ENCODE data around the gene BSN. TPM values are rescaled to one million over a fixed set of nuclear protein-coding genes. Genes with fewer than 3 reads are reported as not detected.

Gene BSN
- total RNA-seq, 1 donor from 2014 or later = 0.85 TPM

- no peak for DNase-seq (ENCODE audit: low spot score in 2 of 2)
- intact Hi-C loops (cut with DNase I) = no loop called here
- Histone ChIP-seq H3K4me1 (no peaks in the 10 kb centered on the region), H3K36me3 (peaks cover 33 to 38% of the 10 kb centered on the region in 2 donors), H3K27me3 (no peaks in the 10 kb centered on the region), H3K9me3 (no peaks in the 10 kb centered on the region), H3K4me3 (no peak overlapping the region), H3K27ac (no peak overlapping the region)
- TF ChIP-seq CTCF (IDR thresholded peaks at IDR 0.05) = no peak
Measured at GRCh38 chr3:49531715-49532114, 22.6 kb upstream of the BSN start.

DNA sequence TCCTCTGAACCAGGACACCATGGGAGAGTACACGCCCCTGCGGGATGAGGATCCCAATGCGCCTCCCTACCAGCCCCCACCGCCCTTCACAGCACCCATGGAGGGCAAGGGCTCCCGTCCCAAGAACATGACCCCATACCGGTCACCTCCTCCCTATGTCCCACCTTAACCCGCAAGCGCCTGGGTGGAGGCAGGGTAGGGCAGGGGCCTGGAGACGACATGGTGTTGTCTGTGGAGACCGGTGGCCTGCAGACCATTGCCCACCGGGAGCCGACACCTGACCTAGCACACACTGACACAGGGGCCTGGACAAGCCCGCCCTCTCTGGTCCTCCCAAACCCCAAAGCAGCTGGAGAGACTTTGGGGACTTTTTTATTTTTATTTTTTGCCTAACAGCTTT is 21.2 kb upstream of the BSN start:
- H3K36me3 ChIP-seq = peaks cover 33 to 38% of the 10 kb centered on the region in 2 donors
- DNase-seq (ENCODE audit: low spot score in 2 of 2) = no peak
- H3K27ac ChIP-seq = no peak overlapping the region
- intact Hi-C loops (cut with DNase I) = no loop called here
- H3K4me1 ChIP-seq = no peaks in the 10 kb centered on the region
- H3K9me3 ChIP-seq = no peaks in the 10 kb centered on the region
- no peak overlapping the region for H3K4me3 ChIP-seq
- H3K27me3 ChIP-seq = no peaks in the 10 kb centered on the region
- no peak for TF ChIP-seq CTCF (IDR thresholded peaks at IDR 0.05)

GRCh38 chr3:49533786-49534519 is 20.3 kb upstream of the BSN start:
- H3K9me3 ChIP-seq = no peaks in the 10 kb centered on the region
- H3K4me3 ChIP-seq = no peak overlapping the region
- intact Hi-C loops (cut with DNase I) = no loop called here
- H3K27me3 ChIP-seq = no peaks in the 10 kb centered on the region
- no peaks in the 10 kb centered on the region for H3K4me1 ChIP-seq
- no peak for TF ChIP-seq CTCF (IDR thresholded peaks at IDR 0.05)
- no peak overlapping the region for H3K27ac ChIP-seq
- H3K36me3 ChIP-seq = peaks cover 33 to 38% of the 10 kb centered on the region in 2 donors
- no peak for DNase-seq (ENCODE audit: low spot score in 2 of 2)

- no peaks in the 10 kb centered on the region for H3K9me3 ChIP-seq
- no peaks in the 10 kb centered on the region for H3K4me1 ChIP-seq
- H3K27me3 ChIP-seq = no peaks in the 10 kb centered on the region
- no peak overlapping the region for H3K27ac ChIP-seq
- DNase-seq (ENCODE audit: low spot score in 2 of 2) = no peak
- intact Hi-C loops (cut with DNase I) = loop anchor here (5.0 kb wide), 1 partner anchor 252 kb away; the partner anchor contains the start of gene IP6K1
- peaks cover 33 to 38% of the 10 kb centered on the region in 2 donors for H3K36me3 ChIP-seq
- no peak overlapping the region for H3K4me3 ChIP-seq
- no peak for TF ChIP-seq CTCF (IDR thresholded peaks at IDR 0.05)
Measured at GRCh38 chr3:49534581-49535441, 19.5 kb upstream of the BSN start.

DNA sequence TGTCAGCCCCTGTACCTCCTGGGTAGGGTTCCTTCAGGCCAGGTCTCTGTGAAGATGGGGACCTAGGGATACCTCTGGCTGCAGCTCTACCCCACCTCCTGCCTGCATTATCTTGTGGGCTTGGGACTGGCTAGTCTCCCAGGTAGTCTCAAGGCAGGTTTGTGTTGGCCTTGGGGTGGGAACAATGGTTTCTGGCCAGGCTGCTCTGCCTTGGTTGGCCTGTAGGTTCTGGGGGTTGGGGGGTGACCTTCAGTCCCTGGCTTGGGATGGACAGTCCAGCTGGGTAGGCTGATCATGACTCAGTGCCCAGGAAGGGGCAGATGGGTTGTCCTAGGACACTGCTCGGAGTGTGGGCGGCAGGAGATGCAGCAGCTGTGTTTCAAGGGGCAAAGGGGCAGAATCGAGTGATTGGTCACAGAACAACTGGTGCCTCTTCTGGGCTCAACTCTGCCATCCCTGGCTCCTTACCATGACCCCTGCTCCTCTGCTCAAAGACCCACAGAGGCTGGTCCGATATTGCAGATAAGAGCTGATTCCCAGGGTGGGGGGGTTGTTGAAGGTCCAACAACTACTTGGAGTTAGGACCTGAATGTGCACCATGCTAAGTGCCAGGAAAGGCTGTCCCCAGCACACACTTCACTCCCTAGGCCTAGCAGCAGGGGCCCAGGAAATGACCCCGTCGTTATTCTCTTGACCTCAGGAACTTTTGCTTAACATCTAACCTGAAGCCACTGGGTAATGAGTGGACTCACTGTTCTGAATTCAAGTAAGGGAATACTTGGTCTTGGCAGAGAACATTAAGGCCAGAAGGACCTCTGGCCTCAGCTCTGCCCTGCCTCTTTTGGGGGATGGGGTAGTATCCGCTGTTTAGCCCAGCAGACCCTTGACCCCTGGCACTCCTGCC is 18.1 kb upstream of the BSN start:
- Histone ChIP-seq H3K36me3 (peaks cover 22 to 29% of the 10 kb centered on the region in 2 donors), H3K4me1 (no peaks in the 10 kb centered on the region), H3K27me3 (no peaks in the 10 kb centered on the region), H3K9me3 (no peaks in the 10 kb centered on the region), H3K27ac (peak overlapping the region in 1 of 2 donors; percentile 20), H3K4me3 (no peak overlapping the region)
- no peak for TF ChIP-seq CTCF (IDR thresholded peaks at IDR 0.05)
- DNase-seq (ENCODE audit: low spot score in 2 of 2) = no peak
- intact Hi-C loops (cut with DNase I) = loop anchor here (5.0 kb wide), 1 partner anchor 251 kb away; the partner anchor contains the start of gene IP6K1

Measured in ascending aorta (tissue), 2 donors.